ENCODE data around the gene SYCP3.
A peak's percentile ranks its signal among the peaks of the same experiment; 100 is the strongest.

SYCP3 gene

GRCh38 chr12:101738920-101739665 lies at the start of gene SYCP3:
Gene SYCP3 (minus strand): TSS chr12:101739462. CDS start chr12:101737935, 1,527 bp downstream.
- DNase-seq (ENCODE audit: low spot score), result no peak

- no peak for DNase-seq (ENCODE audit: low spot score)
These were observed 46.4 kb upstream of the SYCP3 start for GRCh38 chr12:101785671-101786070.

- DNase-seq (ENCODE audit: low spot score), result no peak
These were observed 45.1 kb upstream of the SYCP3 start for GRCh38 chr12:101784376-101784775.

- no peak for DNase-seq (ENCODE audit: low spot score)
These were observed 44.6 kb upstream of the SYCP3 start for GRCh38 chr12:101783838-101784237.

- peak; percentile 20 for DNase-seq (ENCODE audit: low spot score)
These were observed 43.9 kb upstream of the SYCP3 start for GRCh38 chr12:101783150-101783549.

GRCh38 chr12:101782273-101782731 lies 43.0 kb upstream of the SYCP3 start:
- no peak for DNase-seq (ENCODE audit: low spot score)

GRCh38 chr12:101781834-101782233 lies 42.6 kb upstream of the SYCP3 start:
- no peak for DNase-seq (ENCODE audit: low spot score)

- peak; percentile 31 for DNase-seq (ENCODE audit: low spot score)
These were observed 41.3 kb upstream of the SYCP3 start for GRCh38 chr12:101780599-101780998.

GRCh38 chr12:101779626-101780025 lies 40.4 kb upstream of the SYCP3 start:
- no peak for DNase-seq (ENCODE audit: low spot score)

- no peak for DNase-seq (ENCODE audit: low spot score)
These were observed 39.9 kb upstream of the SYCP3 start for GRCh38 chr12:101779200-101779599.

- no peak for DNase-seq (ENCODE audit: low spot score)
These were observed 38.7 kb upstream of the SYCP3 start for GRCh38 chr12:101777978-101778377.

GRCh38 chr12:101777485-101777884 lies 38.2 kb upstream of the SYCP3 start:
- DNase-seq (ENCODE audit: low spot score), result peak; percentile 80

GRCh38 chr12:101775816-101776215 lies 36.6 kb upstream of the SYCP3 start:
- no peak for DNase-seq (ENCODE audit: low spot score)

GRCh38 chr12:101773650-101774162 lies 34.4 kb upstream of the SYCP3 start:
- DNase-seq (ENCODE audit: low spot score), result peak; percentile 88

- peak; percentile 56 for DNase-seq (ENCODE audit: low spot score)
These were observed 32.9 kb upstream of the SYCP3 start for GRCh38 chr12:101772012-101772775.

- no peak for DNase-seq (ENCODE audit: low spot score)
These were observed 30.6 kb upstream of the SYCP3 start for GRCh38 chr12:101769865-101770264.

- no peak for DNase-seq (ENCODE audit: low spot score)
These were observed 29.5 kb upstream of the SYCP3 start for GRCh38 chr12:101768781-101769180.

- DNase-seq (ENCODE audit: low spot score), result no peak
These were observed 28.3 kb upstream of the SYCP3 start for GRCh38 chr12:101767537-101767936.

- no peak for DNase-seq (ENCODE audit: low spot score)
These were observed 25.0 kb upstream of the SYCP3 start for GRCh38 chr12:101764051-101764792.

GRCh38 chr12:101763246-101763931 lies 24.1 kb upstream of the SYCP3 start:
- DNase-seq (ENCODE audit: low spot score), result peak; percentile 63

GRCh38 chr12:101761781-101762180 lies 22.5 kb upstream of the SYCP3 start:
- no peak for DNase-seq (ENCODE audit: low spot score)

GRCh38 chr12:101761350-101761749 lies 22.1 kb upstream of the SYCP3 start:
- no peak for DNase-seq (ENCODE audit: low spot score)

All from pons (tissue), 1 donor.